Omental fat pad (tissue), 4 donors: ENCODE measurements around the gene VDR. TPM values are rescaled to one million over a fixed set of nuclear protein-coding genes. Genes with fewer than 3 reads are reported as not detected.

ENCODE experiments used
- ATAC-seq: fragments of 150-250 bp; one replicate; pipeline ENCODE4 v1.9.1; 2016; ENCODE audit warnings: mild to moderate bottlenecking, moderate library complexity; ENCODE audit not compliant: low FRiP score
- DNase-seq: peaks from one replicate; pipeline ENCODE4 v3.0.0-alpha.2; 2019; ENCODE audit warnings: low spot score
- CTCF ChIP-seq, 3 donors: fragments of 450-650 bp; IDR thresholded peaks; one replicate each; pipeline ENCODE4 v1.5.1; 2016 to 2017; ENCODE audit warnings: antibody characterized with exemption in 3 of 3, mild to moderate bottlenecking in 3 of 3, moderate library complexity in 2 of 3
- total RNA-seq, 4 donors: library from RNA; depleted of rRNA; stranded (reverse); fragments of >200 nt; gene quantifications; one replicate each; pipeline ENCODE4 v1.1.0, GENCODE V29; 2016

The VDR gene
- total RNA-seq, 4 donors from 2014 or later = 2.8 to 10.0 (median 6.3) TPM

GRCh38 chr12:47940773-47941474, 36.1 kb upstream of the VDR start:
- DNase-seq (no peak), ATAC-seq (no peak)
- no peak for TF ChIP-seq CTCF (IDR thresholded peaks at IDR 0.05)

GRCh38 chr12:47939009-47939601, 34.3 kb upstream of the VDR start:
- no peak for DNase-seq
- no peak for TF ChIP-seq CTCF (IDR thresholded peaks at IDR 0.05)
- no peak for ATAC-seq

- TF ChIP-seq CTCF (IDR thresholded peaks at IDR 0.05) = no peak
- DNase-seq (no peak), ATAC-seq (no peak)
These were observed 33.8 kb upstream of the VDR start for GRCh38 chr12:47938594-47938993.

- DNase-seq = no peak
- TF ChIP-seq CTCF (IDR thresholded peaks at IDR 0.05) = no peak
- no peak for ATAC-seq
These were observed 33.3 kb upstream of the VDR start for GRCh38 chr12:47938093-47938492.

GRCh38 chr12:47935184-47935583, 30.4 kb upstream of the VDR start:
- DNase-seq (no peak), ATAC-seq (no peak)
- TF ChIP-seq CTCF (IDR thresholded peaks at IDR 0.05) = no peak

- DNase-seq = no peak
- TF ChIP-seq CTCF (IDR thresholded peaks at IDR 0.05) = no peak
- no peak for ATAC-seq
These were observed 26.4 kb upstream of the VDR start for GRCh38 chr12:47931187-47931586.

GRCh38 chr12:47930634-47931033, 25.8 kb upstream of the VDR start:
- no peak for TF ChIP-seq CTCF (IDR thresholded peaks at IDR 0.05)
- ATAC-seq = no peak
- DNase-seq = no peak
